Dermis microvascular lymphatic vessel endothelial cell (primary cell): ENCODE results near the gene SAMD14. TPM values are rescaled to one million over a fixed set of nuclear protein-coding genes. Genes with fewer than 3 reads are reported as not detected.

Source experiments
- DNase-seq, 2 donors: peaks; one replicate each; pipeline versions ENCODE4 v3.0.0 to v3.0.0-alpha.2; 2010; ENCODE audit warnings: low read depth in 2 of 2
- total RNA-seq: library from RNA; depleted of rRNA; stranded (reverse); fragments of >200 nt; gene quantifications from 2 replicates; pipeline ENCODE4 v1.2.1, GENCODE V29; 2014

SAMD14 gene
- total RNA-seq: 2.8 and 6.8 TPM in 2 replicates

DNA sequence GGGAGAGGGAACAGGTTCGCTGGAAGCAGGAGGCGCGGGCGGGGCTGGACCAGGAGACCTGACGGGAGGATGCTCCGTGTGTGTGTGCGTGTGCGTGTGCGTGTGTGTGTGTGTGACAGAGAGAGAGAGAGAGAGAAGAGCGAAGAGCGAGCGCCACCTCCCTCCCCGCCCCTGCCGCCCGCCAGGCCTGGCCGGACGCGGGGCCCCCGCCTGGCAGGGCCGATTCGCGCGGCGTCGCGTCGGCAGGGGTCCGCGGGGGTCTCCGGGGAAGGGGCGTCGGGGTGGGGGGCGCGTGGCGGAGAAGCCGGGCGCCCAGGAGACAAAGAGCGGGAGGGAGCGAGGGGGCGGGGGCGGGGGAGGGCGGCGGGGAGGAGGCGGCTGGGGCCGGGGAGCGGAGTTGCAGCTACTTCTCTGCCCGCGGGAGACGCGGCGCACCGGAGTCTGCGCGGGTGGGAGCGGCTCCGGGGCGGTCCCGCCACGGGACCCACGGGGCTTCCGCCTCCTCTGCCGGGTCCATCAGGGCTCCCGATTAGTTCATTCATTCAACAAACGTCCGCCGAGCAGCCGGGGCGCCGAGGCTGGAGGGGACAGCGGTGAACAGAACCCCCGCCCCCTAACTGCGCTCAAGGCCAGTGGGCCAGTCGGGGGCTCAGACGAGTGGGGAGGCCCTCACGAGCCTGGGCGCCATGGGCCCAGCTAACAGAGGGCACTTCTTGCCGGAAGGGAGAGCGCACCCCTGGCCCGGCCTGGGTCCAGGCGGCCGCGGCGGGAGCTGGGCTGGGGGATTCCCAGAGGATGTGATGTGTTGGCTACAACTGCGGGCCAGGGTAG lies at the start of gene SAMD14:
Gene SAMD14, minus strand, starts transcription at position 433 of the 831 bp plus-strand sequence. CDS start 5,201 bp downstream, outside the sequence.
- DNase-seq: peak; percentile 26 to 63

DNA sequence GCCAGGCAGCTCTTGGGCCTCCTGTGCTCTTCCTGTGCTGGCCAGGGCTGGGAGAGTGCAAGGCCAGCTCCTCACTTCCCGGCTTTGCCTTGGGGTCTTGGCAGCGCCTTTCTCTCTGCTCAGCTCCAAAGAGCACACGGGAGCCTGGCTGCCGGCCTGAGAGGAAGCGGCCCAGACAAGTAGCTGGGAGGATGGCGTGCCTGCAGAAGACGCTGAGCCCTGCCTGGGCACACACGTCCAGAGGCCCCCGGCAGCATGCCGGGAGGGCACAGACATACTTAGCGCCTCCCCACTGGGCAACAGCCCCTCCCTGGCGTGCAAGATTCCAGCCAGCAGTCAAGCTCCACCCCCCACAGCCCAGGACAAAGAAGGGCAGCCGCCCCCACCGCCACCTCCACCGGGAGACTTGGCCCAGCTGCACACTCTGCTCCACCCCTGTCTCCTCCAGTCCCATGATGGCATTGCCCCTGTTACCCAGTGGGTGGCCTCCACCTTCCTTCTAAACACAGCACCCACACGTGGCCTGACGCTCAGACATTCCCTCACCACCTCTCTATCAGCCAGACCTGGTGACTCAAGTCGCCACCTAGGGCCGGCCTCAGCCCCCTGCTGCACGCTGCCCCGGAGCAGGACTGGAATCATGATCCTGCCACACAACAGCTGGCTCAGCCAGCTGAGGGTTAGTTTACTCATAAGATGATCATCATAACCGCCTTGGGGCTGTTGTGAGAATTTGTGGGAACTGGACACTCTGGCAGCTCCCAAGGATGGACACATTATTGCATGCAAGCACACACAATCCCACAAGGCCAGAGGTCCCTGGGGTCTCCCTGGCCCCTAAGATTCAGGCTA lies 48.2 kb upstream of the SAMD14 start:
- DNase-seq: peak; percentile 20 to 80

DNA sequence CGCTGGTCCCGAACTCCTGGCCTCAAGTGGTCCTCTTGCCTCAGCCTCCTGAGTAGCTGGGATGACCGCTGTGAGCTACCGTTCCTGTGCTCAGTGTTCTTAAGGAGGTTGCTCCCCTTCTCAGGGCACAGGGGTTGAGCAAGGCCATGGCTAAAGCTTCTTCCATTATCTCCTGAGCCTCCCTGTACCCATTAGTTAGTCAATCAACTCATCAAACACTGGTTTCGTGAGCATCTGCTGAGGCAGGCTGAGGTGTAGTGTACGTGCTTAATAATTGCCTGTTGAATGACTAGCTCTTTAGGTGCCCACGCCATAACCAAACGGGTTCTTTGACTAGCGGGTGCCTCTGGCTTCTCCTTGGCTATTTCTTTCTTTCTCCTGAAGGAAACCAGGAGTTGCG lies 47.5 kb upstream of the SAMD14 start:
- no peak for DNase-seq

DNA sequence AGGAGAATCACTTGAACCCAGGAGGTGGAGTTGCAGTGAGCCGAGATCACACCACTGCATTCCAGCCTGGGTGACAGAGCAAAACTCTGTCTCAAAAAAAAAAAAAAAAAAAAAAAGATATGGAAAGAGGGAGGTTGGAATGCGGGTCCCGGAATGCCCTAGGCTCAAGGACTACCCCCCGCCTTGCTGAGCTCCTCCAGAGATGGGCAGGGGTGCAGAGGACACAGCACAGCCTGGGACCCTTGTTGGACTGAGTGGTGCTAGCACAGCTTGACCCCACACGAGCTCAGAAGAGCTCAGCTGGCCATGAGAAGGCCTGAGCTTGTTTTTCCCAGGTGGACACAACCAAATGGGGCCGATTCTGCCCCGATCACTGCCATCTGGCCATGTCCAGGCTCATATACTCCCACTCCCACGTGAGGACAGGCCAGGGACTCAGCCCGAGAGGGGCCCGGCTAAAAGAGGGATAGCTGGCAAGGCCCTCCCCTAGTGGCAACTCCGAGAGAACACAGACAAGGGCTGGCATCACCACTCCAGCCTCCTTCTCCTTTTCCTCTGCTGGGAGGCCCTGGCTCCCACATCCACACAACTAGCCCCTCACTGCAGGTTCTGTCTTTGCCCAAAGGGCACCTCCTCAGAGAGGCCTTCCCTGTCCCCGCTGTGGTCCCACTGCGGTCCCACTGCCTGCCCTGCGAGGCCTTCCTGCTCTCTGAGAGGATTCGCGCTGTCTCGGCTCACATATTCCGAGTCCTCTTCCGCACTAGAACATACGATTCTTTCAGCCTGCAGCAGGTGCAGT lies 46.8 kb upstream of the SAMD14 start:
- DNase-seq: no peak

DNA sequence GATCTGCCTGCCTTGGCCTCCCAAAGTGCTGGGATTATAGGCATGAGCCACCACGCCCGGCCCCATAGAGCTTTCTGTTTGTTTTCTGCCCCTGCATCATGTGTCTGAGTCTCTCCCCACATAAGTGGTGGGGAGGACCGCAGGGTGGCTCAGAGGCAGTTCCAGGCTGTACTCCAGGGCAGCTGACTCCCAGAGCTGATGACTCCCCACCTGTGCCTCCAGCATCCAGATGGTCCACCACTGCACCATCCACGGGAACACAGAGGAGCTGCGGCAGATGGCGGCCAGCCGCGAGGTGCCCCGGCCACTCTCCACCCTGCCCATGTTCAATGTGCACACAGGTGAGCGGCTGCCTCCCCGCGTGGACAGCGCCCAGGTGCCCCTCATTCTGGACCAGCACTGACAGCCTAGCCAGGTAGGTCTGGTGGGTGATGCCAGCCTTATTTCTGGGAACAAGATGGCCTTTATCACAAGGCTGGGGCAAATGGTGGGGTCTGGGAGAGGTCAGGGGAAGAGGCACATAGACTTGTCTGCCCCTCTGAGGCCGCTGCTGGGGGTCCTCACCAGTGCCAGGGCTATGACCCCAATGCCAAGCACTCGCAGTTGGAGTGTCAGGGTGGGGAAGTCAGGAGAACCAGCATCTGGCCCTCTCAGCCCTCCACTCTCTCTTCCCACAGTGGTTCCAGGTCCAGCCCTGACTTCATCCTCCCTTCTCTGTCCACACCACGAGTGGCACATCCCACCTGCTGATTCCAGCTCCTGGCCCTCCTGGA lies 45.3 kb upstream of the SAMD14 start:
- DNase-seq: no peak

DNA sequence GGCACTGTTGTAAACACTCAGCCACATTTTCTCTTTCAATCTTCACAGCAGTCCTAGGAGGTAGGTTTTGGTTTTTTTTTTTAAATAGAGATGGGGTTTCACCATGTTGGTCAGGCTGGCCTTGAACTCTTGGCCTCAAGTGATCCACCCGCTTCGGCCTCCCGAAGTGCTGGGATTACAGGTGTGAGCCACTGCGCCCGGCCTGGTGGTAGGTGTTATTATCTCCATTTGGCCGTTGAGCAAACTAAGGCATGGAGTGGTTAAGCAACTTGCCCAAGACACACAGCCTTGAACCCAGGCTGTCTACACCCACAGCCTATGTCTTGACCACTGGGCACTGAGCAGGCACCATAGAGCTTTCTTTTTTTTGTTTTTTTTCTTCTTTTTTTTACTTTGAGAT lies 44.5 kb upstream of the SAMD14 start:
- DNase-seq: no peak

DNA sequence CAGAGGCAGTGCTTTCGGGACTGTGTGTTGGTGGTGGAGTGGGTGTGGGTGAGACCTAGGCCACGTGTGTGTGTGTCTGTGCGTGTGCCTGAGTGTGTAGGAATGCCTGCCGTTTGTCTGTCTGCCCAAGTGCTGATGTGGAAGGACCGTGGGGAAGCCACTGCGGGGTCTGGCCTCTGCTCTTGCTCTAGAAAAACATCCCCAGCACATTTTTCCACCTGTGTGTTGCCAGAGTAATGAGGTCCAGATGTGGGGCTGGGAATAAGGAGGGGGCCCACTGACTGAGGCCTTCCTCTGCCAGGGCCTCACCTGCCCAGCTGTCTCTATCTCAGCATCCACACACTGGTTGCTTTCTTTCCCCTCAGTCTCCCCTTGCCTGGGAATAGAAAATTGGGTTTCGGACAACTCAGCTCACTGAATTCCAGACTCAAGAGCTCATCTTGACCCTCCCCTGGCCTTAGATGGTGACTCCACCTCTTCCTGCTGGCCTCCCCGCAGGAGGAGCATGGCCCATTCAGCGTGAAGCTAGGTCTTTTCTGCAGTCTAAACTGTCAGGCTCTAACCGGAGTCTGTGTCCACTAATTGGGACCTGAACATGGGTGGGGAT lies 43.5 kb upstream of the SAMD14 start:
- no peak for DNase-seq

DNA sequence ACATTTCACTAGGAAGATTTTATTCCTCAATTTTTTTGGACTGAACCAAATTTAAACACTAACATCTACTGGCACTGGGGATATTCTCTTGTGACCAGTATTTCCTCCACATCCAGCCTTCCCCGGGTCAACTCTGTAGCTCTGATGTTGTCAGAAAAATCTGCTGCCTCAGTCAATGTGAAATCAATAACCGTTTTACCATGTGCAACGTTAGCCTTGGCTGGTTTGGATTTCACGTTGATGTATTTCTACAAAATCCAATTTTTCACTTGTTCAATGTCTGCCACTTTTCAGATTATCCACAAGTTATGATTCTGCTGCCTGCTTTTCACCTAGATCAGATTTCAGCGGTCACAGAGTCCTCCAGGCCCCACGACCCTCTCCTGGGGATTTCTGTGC lies 43.0 kb upstream of the SAMD14 start:
- DNase-seq: no peak

DNA sequence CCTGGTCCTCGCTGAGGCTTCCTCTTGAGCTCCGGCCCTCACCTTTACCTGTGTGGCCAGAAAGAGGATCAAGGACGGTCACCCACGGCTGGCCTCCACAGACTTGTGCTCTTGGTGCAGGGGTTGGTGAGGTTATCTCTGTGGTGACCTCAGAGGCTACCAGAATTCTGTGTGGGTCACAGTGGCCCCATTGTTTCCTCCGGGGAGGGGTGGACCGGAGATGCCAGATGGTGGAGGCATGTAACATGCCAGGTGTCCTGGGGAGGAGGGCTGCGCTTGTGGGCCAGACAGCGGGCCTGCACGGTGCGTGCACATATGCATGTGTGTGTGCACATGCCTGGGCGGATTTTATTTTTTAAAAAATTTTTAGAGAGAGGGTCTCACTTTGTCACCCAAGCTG lies 42.2 kb upstream of the SAMD14 start:
- no peak for DNase-seq

DNA sequence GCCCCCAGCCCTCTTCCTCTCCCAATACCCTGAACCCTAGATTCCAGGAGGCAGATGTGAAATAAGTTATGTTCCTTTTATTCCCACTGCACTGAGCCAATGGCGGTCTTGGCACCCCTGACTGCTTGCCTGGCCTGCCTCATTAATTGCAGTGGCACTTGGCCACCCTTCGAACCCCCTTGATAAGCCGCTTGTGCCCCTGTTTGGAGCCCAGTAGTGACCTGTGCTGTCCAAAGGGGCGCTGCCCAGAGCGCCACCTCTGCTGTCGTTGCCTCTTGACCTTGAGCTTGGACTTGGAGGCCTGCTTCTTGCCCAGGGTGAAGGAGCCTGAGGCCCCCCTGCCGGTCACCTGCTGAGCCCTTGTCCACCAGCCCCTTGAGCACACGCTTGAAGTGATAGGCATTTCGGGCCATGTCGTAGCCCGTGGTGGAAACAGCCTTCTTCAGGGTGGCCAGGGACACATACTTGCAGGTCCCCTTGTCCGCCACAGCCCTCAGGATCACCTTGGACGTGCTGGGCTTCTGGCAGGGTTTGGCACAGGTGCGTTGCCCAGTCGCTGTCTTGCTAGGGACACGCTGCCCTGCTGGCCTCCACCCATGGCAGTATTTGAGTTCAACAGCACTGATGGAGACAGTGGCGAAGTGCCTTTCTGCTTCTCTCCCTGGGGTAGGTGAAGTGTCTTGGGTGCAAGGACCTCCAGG lies 41.6 kb upstream of the SAMD14 start:
- DNase-seq: no peak

DNA sequence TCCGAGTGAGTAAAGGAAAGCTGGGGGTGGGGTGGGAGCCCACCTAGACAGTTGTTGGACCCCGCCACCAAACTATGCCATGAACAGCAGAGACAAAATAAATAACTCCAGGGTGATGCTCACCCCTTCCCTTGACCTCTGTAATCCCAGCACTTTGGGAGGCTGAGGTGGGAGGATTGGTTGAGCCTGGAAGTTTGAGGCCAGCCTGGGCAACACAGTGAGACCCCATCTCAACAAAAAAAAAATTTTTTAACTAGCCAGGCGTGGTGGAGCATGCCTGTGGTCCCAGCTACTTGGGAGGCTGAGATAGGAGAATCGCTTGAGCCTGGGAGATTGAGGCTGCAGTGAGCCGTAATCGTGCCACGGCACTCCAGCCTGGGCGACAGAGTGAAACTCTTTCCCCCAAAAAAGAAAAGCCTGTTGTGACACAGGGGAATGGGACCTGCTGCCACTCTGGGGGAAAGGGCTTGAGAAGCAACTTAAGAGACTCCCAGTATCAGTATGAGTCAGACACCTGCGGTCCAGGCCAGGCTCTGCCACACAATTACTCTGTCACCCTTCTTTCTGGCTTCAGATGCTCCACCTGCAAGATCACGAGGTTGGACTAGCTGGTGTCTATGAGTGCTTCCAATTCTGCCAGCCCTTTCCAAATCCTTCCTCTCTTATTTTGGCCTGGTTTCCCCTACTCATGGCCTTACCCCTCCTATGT lies 40.9 kb upstream of the SAMD14 start:
- no peak for DNase-seq

DNA sequence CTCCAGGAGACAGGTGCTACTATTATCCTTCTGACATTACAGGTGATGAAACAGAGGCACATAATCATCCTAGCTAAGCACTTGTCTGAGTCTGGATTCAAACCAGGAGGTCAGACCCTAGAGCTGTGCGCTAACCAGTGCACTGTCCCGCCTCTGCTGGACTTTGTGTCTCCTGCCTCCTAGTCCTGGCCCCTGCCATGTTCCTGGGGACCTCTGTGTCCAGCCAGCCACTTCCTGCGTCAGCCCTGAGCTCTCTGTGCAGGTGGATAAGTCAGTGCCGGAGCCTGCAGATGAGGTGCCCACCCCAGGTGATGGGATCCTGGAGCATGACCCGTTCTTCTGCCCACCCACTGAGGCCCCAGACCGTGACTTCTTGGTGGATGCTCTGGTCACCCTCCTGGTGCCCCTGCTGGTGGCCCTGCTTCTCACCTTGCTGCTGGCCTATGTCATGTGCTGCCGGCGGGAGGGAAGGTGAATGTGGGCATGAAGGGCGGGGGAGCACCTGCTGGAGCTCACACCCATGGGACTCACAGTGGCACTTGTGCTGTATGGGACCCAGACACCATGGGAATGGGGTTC lies 40.0 kb upstream of the SAMD14 start:
- DNase-seq: no peak

DNA sequence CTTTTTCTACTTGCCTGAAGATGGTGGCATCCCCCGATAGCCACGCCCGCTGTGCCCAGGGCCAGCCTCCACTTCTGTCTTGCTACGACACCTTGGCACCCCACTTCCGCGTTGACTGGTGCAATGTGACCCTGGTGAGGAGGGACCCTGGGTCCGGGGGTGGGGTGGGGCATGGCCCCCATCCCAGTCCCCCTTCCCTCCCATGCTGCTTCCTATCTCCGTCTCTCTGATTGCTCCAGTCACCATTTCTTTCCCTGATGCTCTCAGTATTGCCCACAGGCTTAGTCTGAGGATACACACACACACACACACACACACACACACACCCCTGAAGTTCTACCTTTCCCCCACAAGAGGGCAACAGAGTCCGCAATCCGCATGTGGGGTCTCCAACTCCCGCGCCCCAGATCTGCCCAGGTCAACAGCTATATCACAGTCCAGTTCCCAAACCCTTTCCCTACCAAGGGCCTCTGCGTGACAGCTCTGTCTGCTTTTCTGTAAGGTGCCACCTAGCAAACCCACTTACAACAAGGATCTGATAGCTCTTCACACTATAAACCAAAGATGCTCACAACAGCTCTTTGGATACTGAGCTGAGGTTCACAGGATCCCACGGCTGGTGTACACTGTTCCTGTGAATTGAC lies 39.3 kb upstream of the SAMD14 start:
- DNase-seq: peak; percentile 30 to 74

DNA sequence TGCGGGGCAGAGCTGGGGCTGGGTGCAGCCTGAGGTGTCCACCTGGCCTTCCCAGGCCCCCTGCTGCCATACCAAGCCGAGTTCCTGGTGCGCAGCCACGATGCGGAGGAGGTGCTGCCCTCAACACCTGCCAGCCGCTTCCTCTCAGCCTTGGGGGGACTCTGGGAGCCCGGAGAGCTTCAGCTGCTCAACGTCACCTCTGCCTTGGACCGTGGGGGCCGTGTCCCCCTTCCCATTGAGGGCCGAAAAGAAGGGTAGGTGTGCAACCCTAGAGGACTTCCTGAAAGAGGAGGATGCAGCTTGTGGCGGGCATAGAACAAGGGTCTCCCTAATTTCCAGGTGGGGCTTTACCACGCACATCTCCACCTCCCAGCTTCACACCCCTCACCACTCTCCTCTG lies 38.4 kb upstream of the SAMD14 start:
- DNase-seq: no peak

DNA sequence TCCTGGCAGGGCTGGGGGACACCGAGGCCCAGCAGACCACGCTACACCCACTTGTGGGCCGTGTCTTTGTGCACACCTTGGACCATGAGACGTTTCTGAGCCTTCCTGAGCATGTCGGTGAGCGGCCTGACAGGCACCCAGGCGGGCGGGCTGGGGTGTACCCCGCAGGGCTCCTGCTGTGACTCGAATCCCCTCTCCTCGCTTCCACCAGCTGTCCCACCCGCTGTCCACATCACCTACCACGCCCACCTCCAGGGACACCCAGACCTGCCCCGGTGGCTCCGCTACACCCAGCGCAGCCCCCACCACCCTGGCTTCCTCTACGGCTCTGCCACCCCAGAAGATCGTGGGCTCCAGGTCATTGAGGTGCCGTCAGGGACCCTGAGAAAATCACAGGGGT lies 37.4 kb upstream of the SAMD14 start:
- DNase-seq: no peak

DNA sequence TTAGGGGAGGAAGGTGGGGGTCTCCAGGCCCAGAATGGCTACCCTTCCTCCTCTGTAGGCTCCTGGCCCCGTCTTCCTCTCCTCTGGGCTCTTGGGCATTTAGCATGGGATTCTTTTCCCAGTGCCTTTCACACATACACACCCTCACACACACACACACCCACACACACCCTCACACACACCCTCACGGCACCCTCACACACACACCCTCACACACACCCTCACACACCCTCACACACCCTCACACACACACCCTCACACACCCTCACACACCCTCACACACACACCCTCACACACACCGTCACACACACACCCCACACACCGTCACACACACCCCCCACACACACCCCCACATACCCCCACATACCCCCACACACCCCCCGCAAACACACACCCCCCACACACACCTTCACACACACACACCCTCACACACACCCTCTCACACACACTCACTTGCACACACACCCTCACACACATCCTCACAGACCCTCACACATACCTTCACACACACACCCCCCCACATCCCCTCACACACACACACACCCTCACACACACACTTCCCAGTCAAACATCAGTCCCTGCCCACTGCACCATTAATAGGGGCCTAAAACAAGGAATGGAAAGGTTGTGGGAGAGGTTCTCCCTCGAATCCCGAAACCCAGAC lies 36.7 kb upstream of the SAMD14 start:
- no peak for DNase-seq

DNA sequence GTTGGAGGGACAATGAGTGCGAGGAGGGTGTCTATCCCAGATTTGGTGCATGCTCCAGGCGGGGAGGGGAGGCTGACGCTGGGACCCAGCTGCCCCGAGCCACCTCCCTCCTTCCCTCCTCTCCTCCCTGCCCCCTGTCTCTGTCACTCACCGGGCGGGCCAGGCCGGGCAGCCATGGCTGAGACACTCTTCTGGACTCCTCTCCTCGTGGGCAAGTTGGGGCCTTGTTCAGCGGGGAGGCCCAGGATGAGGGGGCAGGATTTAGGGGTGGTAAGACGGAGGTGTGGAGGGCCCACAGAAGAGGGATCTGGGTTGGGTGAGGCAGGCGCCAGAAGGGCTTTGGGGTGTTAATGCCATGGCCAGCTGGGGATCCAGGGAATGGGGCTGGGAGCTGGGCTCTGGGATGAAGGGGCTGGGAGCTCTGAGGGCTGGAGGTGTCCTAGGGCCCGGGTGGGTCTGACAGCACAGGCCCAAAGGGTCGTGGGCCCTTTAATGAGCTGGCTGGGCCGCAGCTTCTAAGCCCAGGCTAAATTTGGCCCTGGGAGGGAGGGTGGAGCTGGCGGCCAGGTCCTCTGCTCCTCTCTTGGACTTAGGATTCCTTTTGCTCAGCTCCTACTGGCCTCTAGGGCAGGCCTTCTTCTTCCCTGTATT lies 36.0 kb upstream of the SAMD14 start, which contains the start of gene SGCA:
Gene SGCA, plus strand, starts transcription at position 139 of the 651 bp plus-strand sequence. Its CDS starts 36 bp downstream, at position 175.
- DNase-seq: no peak
